ENCODE measurements around the gene SRP68. TPM values are rescaled to one million over a fixed set of nuclear protein-coding genes. Genes with fewer than 3 reads are reported as not detected.

Gene SRP68
- total RNA-seq, 4 donors from 2014 or later = 57.5 to 90.2 (median 64.2) TPM

GRCh38 chr17:76115138-76115754 is 42.9 kb upstream of the SRP68 start:
- Histone ChIP-seq H3K27me3 (no peaks in the 10 kb centered on the region), H3K4me3 (no peak overlapping the region), H3K9me3 (no peaks in the 10 kb centered on the region), H3K4me1 (no peaks in the 10 kb centered on the region), H3K36me3 (no peaks in the 10 kb centered on the region), H3K27ac (no peak overlapping the region)
- DNase-seq (ENCODE audit: low spot score in 2 of 2) = no peak
- 87% methylated on average over 7 of the region's 7 CpGs for WGBS
- no peak for TF ChIP-seq POLR2A (IDR thresholded peaks at IDR 0.05)
- TF ChIP-seq POLR2AphosphoS5 (IDR thresholded peaks at IDR 0.05) = no peak
- TF ChIP-seq EP300 (IDR thresholded peaks at IDR 0.05) = no peak
- TF ChIP-seq CTCF (IDR thresholded peaks at IDR 0.05) = no peak

GRCh38 chr17:76111956-76112355 is 39.6 kb upstream of the SRP68 start:
- H3K27me3 ChIP-seq = no peaks in the 10 kb centered on the region
- no peaks in the 10 kb centered on the region for H3K9me3 ChIP-seq
- no peak overlapping the region for H3K27ac ChIP-seq
- H3K4me3 ChIP-seq = no peak overlapping the region
- no peaks in the 10 kb centered on the region for H3K4me1 ChIP-seq
- TF ChIP-seq POLR2AphosphoS5 (IDR thresholded peaks at IDR 0.05) (no peak), EP300 (IDR thresholded peaks at IDR 0.05) (no peak), POLR2A (IDR thresholded peaks at IDR 0.05) (no peak), CTCF (IDR thresholded peaks at IDR 0.05) (no peak)
- no peaks in the 10 kb centered on the region for H3K36me3 ChIP-seq
- DNase-seq (ENCODE audit: low spot score in 2 of 2) = no peak
- 73% methylated on average over 2 of the region's 2 CpGs for WGBS

GRCh38 chr17:76107509-76107908 is 35.2 kb upstream of the SRP68 start:
- 87% methylated on average over 6 of the region's 6 CpGs for WGBS
- DNase-seq (ENCODE audit: low spot score in 2 of 2) = no peak
- no peaks in the 10 kb centered on the region for H3K27me3 ChIP-seq
- H3K27ac ChIP-seq = no peak overlapping the region
- no peak for TF ChIP-seq CTCF (IDR thresholded peaks at IDR 0.05)
- TF ChIP-seq EP300 (IDR thresholded peaks at IDR 0.05) = no peak
- TF ChIP-seq POLR2A (IDR thresholded peaks at IDR 0.05) = no peak
- no peak for TF ChIP-seq POLR2AphosphoS5 (IDR thresholded peaks at IDR 0.05)
- peaks cover 15% of the 10 kb centered on the region for H3K4me1 ChIP-seq
- H3K36me3 ChIP-seq = no peaks in the 10 kb centered on the region
- no peak overlapping the region for H3K4me3 ChIP-seq
- no peaks in the 10 kb centered on the region for H3K9me3 ChIP-seq

- peaks cover 1% of the 10 kb centered on the region for H3K36me3 ChIP-seq
- H3K4me1 ChIP-seq = peaks cover 23% of the 10 kb centered on the region
- no peak overlapping the region for H3K27ac ChIP-seq
- no peaks in the 10 kb centered on the region for H3K27me3 ChIP-seq
- no peaks in the 10 kb centered on the region for H3K9me3 ChIP-seq
- no peak for DNase-seq (ENCODE audit: low spot score in 2 of 2)
- WGBS = 65% methylated on average over 3 of the region's 3 CpGs
- TF ChIP-seq POLR2A (IDR thresholded peaks at IDR 0.05) (no peak), CTCF (IDR thresholded peaks at IDR 0.05) (no peak), EP300 (IDR thresholded peaks at IDR 0.05) (no peak), POLR2AphosphoS5 (IDR thresholded peaks at IDR 0.05) (no peak)
- no peak overlapping the region for H3K4me3 ChIP-seq
These were observed 34.4 kb upstream of the SRP68 start for GRCh38 chr17:76106703-76107102.

- no peak overlapping the region for H3K4me3 ChIP-seq
- TF ChIP-seq POLR2A (IDR thresholded peaks at IDR 0.05) (no peak), CTCF (IDR thresholded peaks at IDR 0.05) (no peak), POLR2AphosphoS5 (IDR thresholded peaks at IDR 0.05) (no peak), EP300 (IDR thresholded peaks at IDR 0.05) (no peak)
- 69% methylated on average over 5 of the region's 5 CpGs for WGBS
- peaks cover 20% of the 10 kb centered on the region for H3K36me3 ChIP-seq
- H3K9me3 ChIP-seq = no peaks in the 10 kb centered on the region
- no peaks in the 10 kb centered on the region for H3K27me3 ChIP-seq
- peaks cover 24% of the 10 kb centered on the region for H3K4me1 ChIP-seq
- no peak overlapping the region for H3K27ac ChIP-seq
- DNase-seq (ENCODE audit: low spot score in 2 of 2) = no peak
These were observed 32.5 kb upstream of the SRP68 start for GRCh38 chr17:76104896-76105231.

Data from suprapubic skin (tissue), 4 donors.